HepG2 (cell line): Measurements from ENCODE around the gene CSPG5. TPM values are rescaled to one million over a fixed set of nuclear protein-coding genes. Genes with fewer than 3 reads are reported as not detected.

ENCODE experiments used
- ATF7 ChIP-seq, 2 experiments: fragments of 450-650 bp in 1 of 2; sonication (generic) in 1 of 2; formaldehyde crosslinking in 1 of 2; IDR thresholded peaks; 2 replicates each; pipeline versions ENCODE4 v1.4.0 to v1.6.1; 2016 to 2020; ENCODE audit warnings: antibody characterized with exemption in 1 of 2, mild to moderate bottlenecking in 1 of 2, missing genetic modification reagents in 1 of 2
- DPF2 ChIP-seq: sonication (generic); formaldehyde crosslinking; IDR thresholded peaks from 2 replicates; pipeline ENCODE4 v1.4.0; 2020; ENCODE audit warnings: mild to moderate bottlenecking, low read depth, missing genetic modification reagents, borderline replicate concordance
- MXD4 ChIP-seq: IDR thresholded peaks from 2 replicates; pipeline ENCODE4 v1.6.1; 2016; ENCODE audit warnings: mild to moderate bottlenecking, missing biosample characterization, missing genetic modification reagents
- PHF21A ChIP-seq: sonication (generic); formaldehyde crosslinking; IDR thresholded peaks from 2 replicates; pipeline ENCODE4 v1.5.0; 2020; ENCODE audit warnings: mild to moderate bottlenecking, missing genetic modification reagents
- PRMT3 ChIP-seq: sonication (generic); formaldehyde crosslinking; IDR thresholded peaks from 2 replicates; pipeline ENCODE4 v1.8.1; 2022; ENCODE audit warnings: low read depth, mild to moderate bottlenecking, moderate library complexity, missing genetic modification reagents, borderline replicate concordance
- RBAK ChIP-seq: sonication (generic); formaldehyde crosslinking; IDR thresholded peaks from 2 replicates; pipeline ENCODE4 v1.5.1; 2020; ENCODE audit warnings: mild to moderate bottlenecking, missing genetic modification reagents
- REPIN1 ChIP-seq: sonication (generic); formaldehyde crosslinking; IDR thresholded peaks from 2 replicates; pipeline ENCODE4 v1.8.0; 2022; ENCODE audit warnings: missing genetic modification reagents, low read depth, mild to moderate bottlenecking, borderline replicate concordance
- SRSF4 ChIP-seq: fragments of 200-400 bp; formaldehyde crosslinking; IDR thresholded peaks from one replicate; pipeline ENCODE4 v1.6.1; 2018; ENCODE audit warnings: mild to moderate bottlenecking, low read depth, low read length, moderate library complexity; ENCODE audit not compliant: poor library complexity, severe bottlenecking
- TARDBP ChIP-seq: sonication (generic); formaldehyde crosslinking; IDR thresholded peaks from 2 replicates; pipeline ENCODE4 v1.8.0; 2022; ENCODE audit warnings: mild to moderate bottlenecking, missing genetic modification reagents
- ZC3H13 ChIP-seq: sonication (generic); formaldehyde crosslinking; IDR thresholded peaks from 2 replicates; pipeline ENCODE4 v1.8.1; 2023; ENCODE audit warnings: mild to moderate bottlenecking, missing genetic modification reagents, moderate library complexity
- ZFY ChIP-seq: sonication (generic); formaldehyde crosslinking; IDR thresholded peaks from 2 replicates; pipeline ENCODE4 v1.4.0; 2020; ENCODE audit warnings: missing genetic modification reagents
- ZNF331 ChIP-seq: sonication (generic); formaldehyde crosslinking; IDR thresholded peaks from 2 replicates; pipeline ENCODE4 v1.4.0; 2020; ENCODE audit warnings: missing genetic modification reagents
- ZNF563 ChIP-seq: sonication (generic); formaldehyde crosslinking; IDR thresholded peaks from 2 replicates; pipeline ENCODE4 v1.8.0; 2022; ENCODE audit warnings: mild to moderate bottlenecking, moderate library complexity, missing genetic modification reagents
- ZNF761 ChIP-seq: sonication (generic); formaldehyde crosslinking; conservative IDR thresholded peaks from 2 replicates; pipeline ENCODE4 v1.4.0; 2020; ENCODE audit warnings: mild to moderate bottlenecking, missing genetic modification reagents
- ZNF768 ChIP-seq: sonication (generic); formaldehyde crosslinking; IDR thresholded peaks from 2 replicates; pipeline ENCODE4 v1.4.0; 2020; ENCODE audit warnings: missing genetic modification reagents
- ZNF792 ChIP-seq: IDR thresholded peaks from 2 replicates; pipeline ENCODE4 v1.6.1; 2016
- polyA plus RNA-seq, 8 experiments: library from polyadenylated mRNA; depleted of rRNA in 3 of 8; stranded (reverse) in 7 of 8; unstranded in 1 of 8; fragments of >200 nt; fragmentation: Illumina TruSeq in 4 of 8; extraction: Trizol in 4 of 8; gene quantifications; 2 replicates each; pipeline versions ENCODE4 v1.2.1 to v1.2.3, GENCODE V29; 2011 to 2016; ENCODE audit warnings: low read depth in 4 of 8, missing spikeins in 1 of 8, mixed read lengths in 1 of 8; ENCODE audit not compliant: insufficient read depth in 1 of 8
- total RNA-seq, 5 experiments: library from RNA; depleted of rRNA; stranded (reverse); fragments of >200 nt; fragmentation: Illumina TruSeq; extraction: Trizol; gene quantifications; 2 replicates each; pipeline ENCODE4 v1.2.3, GENCODE V29; 2016; ENCODE audit warnings: low read depth in 1 of 5
- TF ChIP-seq, protein P1 (sequence below): sonication (generic); formaldehyde crosslinking; IDR thresholded peaks from 2 replicates; pipeline ENCODE4 v1.5.0; 2020; ENCODE audit warnings: mild to moderate bottlenecking, missing genetic modification reagents, borderline replicate concordance
- TF ChIP-seq, protein P2 (sequence below): sonication (generic); formaldehyde crosslinking; IDR thresholded peaks from 2 replicates; pipeline ENCODE4 v1.5.0; 2020; ENCODE audit warnings: mild to moderate bottlenecking, missing genetic modification reagents, moderate library complexity
- TF ChIP-seq, protein P3 (sequence below): sonication (generic); formaldehyde crosslinking; IDR thresholded peaks from 2 replicates; pipeline ENCODE4 v1.5.1; 2020; ENCODE audit warnings: missing genetic modification reagents, mild to moderate bottlenecking, borderline replicate concordance
- TF ChIP-seq, protein P4 (sequence below): sonication (generic); formaldehyde crosslinking; IDR thresholded peaks from 2 replicates; pipeline ENCODE4 v1.4.0; 2020; ENCODE audit warnings: mild to moderate bottlenecking, missing genetic modification reagents

CSPG5 gene
- total and polyA plus RNA-seq, 2 of the 13 experiments (the other 11 are each of a cell fraction or from before 2014, with no cell fraction given), result 0.07 to 0.15 TPM

DNA sequence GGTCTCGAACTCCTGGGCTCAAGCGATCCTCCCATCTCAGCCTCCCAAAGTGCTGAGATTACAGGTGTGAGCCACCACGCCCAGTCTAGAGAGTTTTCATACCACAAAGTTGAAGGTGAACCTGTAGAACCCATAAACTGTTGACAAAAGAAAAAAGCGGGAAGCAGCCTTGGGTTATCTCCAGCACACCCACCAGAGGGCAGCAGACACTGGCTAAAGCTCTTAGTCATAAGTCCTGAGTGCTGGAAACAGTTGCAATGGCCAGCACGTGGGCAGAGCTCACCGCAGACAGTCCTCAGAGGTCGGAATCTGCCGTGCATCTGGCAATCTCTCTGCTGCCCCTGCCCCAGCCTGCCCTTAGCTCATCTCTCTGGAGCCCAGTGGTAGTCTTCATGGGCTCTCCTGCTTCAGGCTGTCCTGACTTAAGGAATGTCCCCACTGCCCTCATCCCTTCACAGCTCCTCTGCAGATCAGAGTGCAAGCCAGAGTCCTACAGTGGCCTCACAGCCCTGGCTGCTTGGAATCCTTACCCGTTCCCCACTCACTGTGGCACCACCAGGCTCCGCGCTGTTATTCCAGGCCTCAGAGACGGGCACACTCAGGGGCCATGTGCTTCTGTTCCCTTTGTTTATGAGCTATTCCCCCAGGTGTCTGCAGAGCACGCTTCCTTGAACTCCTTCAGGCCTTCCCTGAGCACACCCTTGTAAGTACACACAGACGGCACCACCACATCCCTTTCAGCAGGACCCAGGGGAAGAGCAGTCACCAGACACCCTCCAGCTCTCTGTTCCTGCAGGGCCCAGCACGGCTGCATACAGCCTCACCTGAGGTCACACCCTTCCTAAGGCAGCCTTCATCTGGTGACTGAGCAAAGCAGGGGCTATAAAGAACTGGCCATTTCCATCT lies 56.3 kb downstream of the CSPG5 start (continued):
- TF ChIP-seq ZNF563 (CRISPR knock-in tag), result peak; percentile 48; the same call in 1 of the 2 replicates
- TF ChIP-seq PRMT3 (CRISPR knock-in tag), result no peak
- TF ChIP-seq, protein P1, sequence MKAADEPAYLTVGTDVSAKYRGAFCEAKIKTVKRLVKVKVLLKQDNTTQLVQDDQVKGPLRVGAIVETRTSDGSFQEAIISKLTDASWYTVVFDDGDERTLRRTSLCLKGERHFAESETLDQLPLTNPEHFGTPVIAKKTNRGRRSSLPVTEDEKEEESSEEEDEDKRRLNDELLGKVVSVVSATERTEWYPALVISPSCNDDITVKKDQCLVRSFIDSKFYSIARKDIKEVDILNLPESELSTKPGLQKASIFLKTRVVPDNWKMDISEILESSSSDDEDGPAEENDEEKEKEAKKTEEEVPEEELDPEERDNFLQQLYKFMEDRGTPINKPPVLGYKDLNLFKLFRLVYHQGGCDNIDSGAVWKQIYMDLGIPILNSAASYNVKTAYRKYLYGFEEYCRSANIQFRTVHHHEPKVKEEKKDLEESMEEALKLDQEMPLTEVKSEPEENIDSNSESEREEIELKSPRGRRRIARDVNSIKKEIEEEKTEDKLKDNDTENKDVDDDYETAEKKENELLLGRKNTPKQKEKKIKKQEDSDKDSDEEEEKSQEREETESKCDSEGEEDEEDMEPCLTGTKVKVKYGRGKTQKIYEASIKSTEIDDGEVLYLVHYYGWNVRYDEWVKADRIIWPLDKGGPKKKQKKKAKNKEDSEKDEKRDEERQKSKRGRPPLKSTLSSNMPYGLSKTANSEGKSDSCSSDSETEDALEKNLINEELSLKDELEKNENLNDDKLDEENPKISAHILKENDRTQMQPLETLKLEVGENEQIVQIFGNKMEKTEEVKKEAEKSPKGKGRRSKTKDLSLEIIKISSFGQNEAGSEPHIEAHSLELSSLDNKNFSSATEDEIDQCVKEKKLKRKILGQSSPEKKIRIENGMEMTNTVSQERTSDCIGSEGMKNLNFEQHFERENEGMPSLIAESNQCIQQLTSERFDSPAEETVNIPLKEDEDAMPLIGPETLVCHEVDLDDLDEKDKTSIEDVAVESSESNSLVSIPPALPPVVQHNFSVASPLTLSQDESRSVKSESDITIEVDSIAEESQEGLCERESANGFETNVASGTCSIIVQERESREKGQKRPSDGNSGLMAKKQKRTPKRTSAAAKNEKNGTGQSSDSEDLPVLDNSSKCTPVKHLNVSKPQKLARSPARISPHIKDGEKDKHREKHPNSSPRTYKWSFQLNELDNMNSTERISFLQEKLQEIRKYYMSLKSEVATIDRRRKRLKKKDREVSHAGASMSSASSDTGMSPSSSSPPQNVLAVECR (CRISPR knock-in tag), result peak; percentile 49; the same call in 1 of the 2 replicates
- peak; percentile 91; the same call in 1 of the 2 replicates for TF ChIP-seq MXD4 (CRISPR knock-in tag)
- no peak for TF ChIP-seq ZNF768
- no peak for TF ChIP-seq ATF7 (IDR thresholded peaks at IDR 0.05)
- no peak for TF ChIP-seq ATF7 (CRISPR knock-in tag; IDR thresholded peaks at IDR 0.05)
- TF ChIP-seq ZNF761 (CRISPR knock-in tag), result 0 out of 2 replicates have a peak, but pooled peaks have one; percentile 63
- peak; percentile 93 for TF ChIP-seq REPIN1
- TF ChIP-seq RBAK, result no peak
- TF ChIP-seq ZNF331 (CRISPR knock-in tag), result peak; percentile 58; the same call in 1 of the 2 replicates
- TF ChIP-seq, protein P2, sequence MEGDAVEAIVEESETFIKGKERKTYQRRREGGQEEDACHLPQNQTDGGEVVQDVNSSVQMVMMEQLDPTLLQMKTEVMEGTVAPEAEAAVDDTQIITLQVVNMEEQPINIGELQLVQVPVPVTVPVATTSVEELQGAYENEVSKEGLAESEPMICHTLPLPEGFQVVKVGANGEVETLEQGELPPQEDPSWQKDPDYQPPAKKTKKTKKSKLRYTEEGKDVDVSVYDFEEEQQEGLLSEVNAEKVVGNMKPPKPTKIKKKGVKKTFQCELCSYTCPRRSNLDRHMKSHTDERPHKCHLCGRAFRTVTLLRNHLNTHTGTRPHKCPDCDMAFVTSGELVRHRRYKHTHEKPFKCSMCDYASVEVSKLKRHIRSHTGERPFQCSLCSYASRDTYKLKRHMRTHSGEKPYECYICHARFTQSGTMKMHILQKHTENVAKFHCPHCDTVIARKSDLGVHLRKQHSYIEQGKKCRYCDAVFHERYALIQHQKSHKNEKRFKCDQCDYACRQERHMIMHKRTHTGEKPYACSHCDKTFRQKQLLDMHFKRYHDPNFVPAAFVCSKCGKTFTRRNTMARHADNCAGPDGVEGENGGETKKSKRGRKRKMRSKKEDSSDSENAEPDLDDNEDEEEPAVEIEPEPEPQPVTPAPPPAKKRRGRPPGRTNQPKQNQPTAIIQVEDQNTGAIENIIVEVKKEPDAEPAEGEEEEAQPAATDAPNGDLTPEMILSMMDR (CRISPR knock-in tag), result peak; percentile 96
- TF ChIP-seq, protein P3, sequence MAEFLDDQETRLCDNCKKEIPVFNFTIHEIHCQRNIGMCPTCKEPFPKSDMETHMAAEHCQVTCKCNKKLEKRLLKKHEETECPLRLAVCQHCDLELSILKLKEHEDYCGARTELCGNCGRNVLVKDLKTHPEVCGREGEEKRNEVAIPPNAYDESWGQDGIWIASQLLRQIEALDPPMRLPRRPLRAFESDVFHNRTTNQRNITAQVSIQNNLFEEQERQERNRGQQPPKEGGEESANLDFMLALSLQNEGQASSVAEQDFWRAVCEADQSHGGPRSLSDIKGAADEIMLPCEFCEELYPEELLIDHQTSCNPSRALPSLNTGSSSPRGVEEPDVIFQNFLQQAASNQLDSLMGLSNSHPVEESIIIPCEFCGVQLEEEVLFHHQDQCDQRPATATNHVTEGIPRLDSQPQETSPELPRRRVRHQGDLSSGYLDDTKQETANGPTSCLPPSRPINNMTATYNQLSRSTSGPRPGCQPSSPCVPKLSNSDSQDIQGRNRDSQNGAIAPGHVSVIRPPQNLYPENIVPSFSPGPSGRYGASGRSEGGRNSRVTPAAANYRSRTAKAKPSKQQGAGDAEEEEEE (CRISPR knock-in tag), result peak; percentile 48; the same call in 1 of the 2 replicates
- TF ChIP-seq ZFY (CRISPR knock-in tag), result peak; percentile 37; the same call in 1 of the 2 replicates
- no peak for TF ChIP-seq DPF2 (CRISPR knock-in tag)
- TF ChIP-seq ZNF792 (CRISPR knock-in tag), result 0 out of 2 replicates have a peak, but pooled peaks have one; percentile 36
- TF ChIP-seq SRSF4, result no peak
- TF ChIP-seq ZC3H13 (CRISPR knock-in tag), result no peak
- TF ChIP-seq PHF21A (CRISPR knock-in tag), result peak; percentile 31; the same call in 1 of the 2 replicates
- TF ChIP-seq, protein P4, sequence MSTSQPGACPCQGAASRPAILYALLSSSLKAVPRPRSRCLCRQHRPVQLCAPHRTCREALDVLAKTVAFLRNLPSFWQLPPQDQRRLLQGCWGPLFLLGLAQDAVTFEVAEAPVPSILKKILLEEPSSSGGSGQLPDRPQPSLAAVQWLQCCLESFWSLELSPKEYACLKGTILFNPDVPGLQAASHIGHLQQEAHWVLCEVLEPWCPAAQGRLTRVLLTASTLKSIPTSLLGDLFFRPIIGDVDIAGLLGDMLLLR (CRISPR knock-in tag), result peak; percentile 76; the same call in 1 of the 2 replicates
- TF ChIP-seq TARDBP (CRISPR knock-in tag), result peak; percentile 35; the same call in 1 of the 2 replicates
